Occipital lobe (tissue), 2 donors: Measurements from ENCODE around the gene JAZF1. TPM values are rescaled to one million over a fixed set of nuclear protein-coding genes. Genes with fewer than 3 reads are reported as not detected.
"Not testable (repeated sequence)": the region's sequence is repeated elsewhere in the genome, so short reads cannot be mapped to it uniquely, and the experiment has no call there.

ENCODE experiments used
- DNase-seq: peaks from one replicate; lab custom pipeline; 2025; lab: John Stamatoyannopoulos, UW
- total RNA-seq: library from RNA; depleted of rRNA; stranded (reverse); fragments of >200 nt; gene quantifications from one replicate; pipeline ENCODE4 v1.2.3, GENCODE V29; 2014

Gene JAZF1
- total RNA-seq, 1 donor from 2014 or later = 62.1 TPM

- no peak for DNase-seq
Observed at GRCh38 chr7:27873981-27874957, 306.3 kb downstream of the JAZF1 start.

GRCh38 chr7:27872356-27873275 lies 308.0 kb downstream of the JAZF1 start:
- DNase-seq = no peak

GRCh38 chr7:27871866-27872265 lies 308.7 kb downstream of the JAZF1 start:
- no peak for DNase-seq

- DNase-seq = no peak
Observed at GRCh38 chr7:27871086-27871485, 309.5 kb downstream of the JAZF1 start.

- no peak for DNase-seq
Observed at GRCh38 chr7:27870595-27870994, 310.0 kb downstream of the JAZF1 start.

GRCh38 chr7:27869056-27869455 lies 311.5 kb downstream of the JAZF1 start:
- no peak for DNase-seq

- DNase-seq = no peak
Observed at GRCh38 chr7:27868131-27868550, 312.5 kb downstream of the JAZF1 start.

- no peak for DNase-seq
Observed at GRCh38 chr7:27866828-27867672, 313.5 kb downstream of the JAZF1 start.

DNA sequence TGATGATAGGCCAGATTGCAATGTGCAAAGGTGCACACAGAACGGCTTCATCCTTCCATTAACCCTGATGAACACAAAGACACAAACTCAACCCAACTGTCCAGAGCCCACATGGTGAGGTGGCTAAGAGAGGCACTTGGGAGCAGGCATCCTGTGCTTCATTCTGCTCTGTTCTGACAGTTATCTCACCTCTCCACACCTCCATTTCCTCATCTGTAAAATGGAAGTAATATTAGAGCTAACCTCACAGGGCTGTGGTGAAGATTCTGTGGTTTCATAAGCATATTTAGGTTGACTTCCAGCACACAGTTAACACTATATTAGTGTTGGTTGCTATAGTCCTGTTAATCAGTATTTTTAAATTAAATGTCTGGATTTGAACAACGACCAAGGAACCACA lies 314.3 kb downstream of the JAZF1 start:
- no peak for DNase-seq

DNA sequence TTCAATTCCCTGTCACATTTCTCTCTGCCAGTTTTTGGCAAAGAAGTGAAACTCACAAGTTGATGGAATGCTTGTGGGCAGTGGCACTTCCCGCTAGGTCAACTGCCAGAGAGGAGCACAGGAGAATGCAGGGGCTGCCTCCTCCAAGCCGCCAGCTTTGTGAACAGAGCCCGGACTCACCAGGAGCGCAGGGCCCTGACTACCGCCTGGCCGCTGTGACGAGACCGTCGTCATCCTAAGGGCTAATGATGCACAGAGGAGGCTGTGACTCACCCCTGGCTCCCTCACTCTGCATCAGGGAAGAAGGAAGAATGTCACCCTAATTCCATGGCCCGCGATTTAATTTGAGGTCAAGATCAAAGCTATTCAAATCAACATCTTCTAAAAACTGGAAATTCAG lies 316.7 kb downstream of the JAZF1 start:
- DNase-seq = no peak

GRCh38 chr7:27861747-27862146 lies 318.8 kb downstream of the JAZF1 start:
- no peak for DNase-seq

- no peak for DNase-seq
Observed at GRCh38 chr7:27860800-27861199, 319.8 kb downstream of the JAZF1 start.

DNA sequence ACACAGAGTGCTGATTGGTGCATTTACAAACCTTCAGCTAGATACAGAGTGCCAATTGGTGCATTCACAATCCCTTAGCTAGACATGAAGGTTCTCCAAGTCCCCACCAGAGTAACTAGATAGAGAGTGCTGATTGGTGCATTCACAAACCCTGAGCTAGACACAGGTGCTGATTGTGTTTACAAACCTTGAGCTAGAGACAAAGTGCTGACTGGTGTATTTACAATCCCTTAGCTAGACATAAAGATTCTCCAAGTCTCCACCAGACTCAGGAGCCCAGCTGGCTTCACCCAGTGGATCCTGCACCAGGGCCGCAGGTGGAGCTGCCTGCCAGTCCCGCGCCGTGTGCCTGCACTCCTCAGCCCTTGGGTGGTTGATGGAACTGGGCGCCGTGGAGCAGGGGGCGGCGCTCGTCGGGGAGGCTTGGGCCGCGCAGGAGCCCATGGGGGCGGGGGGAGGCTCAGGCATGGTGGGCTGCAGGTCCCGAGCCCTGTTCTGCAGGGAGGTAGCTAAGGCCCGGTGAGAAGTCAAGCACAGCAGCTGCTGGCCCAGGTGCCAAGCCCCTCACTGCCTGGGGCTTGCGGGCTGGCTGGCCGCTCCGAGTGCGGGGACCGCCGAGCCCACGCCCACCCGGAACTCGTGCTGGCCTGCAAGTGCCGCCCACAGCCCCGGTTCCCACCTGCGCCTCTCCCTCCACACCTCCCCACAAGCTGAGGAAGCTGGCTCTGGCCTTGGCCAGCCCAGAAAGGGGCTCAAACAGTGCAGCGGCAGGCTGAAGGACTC lies 323.7 kb downstream of the JAZF1 start:
- not testable (repeated sequence) for DNase-seq

DNA sequence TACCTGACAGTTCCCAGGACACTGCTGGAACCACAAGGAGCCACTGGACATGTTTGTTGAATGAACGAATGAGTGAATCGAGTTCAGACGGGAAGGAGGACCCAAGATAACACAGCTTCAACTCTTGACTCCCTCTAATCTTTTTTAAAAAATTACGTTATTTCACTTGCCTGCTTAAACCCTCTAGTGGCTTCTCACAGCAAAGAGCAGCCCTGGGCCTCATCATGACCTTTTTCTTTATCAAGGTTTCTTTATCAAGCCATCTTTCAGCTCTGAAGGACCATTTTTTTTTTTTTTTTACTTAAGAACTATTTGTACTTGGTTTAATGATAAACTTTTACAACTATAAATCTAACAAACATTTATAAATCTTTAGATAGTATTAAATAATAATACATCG lies 330.1 kb downstream of the JAZF1 start:
- no peak for DNase-seq

GRCh38 chr7:27846388-27846787 lies 334.2 kb downstream of the JAZF1 start:
- no peak for DNase-seq

DNA sequence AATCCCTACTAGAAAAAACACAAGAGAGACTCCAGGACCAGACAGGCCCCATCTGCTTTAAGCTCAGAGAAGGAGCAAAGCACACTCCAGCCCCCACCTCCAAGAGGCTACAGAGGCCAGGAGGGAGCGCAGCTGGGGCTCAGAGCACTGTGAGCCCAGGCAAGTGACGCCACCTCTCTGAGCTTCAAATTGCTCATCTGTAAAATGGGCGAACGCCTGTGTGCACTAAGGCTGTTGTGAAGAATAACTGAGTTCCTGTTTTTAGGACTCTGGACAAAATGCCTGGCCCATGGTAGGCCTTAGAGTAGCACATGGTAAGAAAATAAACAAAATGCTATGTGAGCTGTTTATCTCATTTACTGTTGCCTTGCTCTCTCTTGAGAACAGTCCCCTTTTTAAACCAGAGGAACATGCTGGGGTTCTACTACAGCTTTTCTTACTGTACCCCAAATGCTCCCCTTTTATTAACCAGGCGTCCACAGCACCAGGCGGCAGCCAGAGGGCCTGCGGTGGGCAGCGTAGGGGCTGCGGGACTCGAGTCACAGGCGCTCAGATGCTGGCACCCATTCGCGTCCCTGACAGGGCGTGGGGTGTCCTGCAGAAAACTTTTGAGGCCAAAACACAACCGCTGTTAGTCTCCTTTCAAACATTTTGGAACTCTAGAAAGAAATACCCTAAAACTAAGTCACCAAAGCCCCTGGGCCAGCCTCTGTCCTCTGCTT lies 336.9 kb downstream of the JAZF1 start:
- DNase-seq = no peak

GRCh38 chr7:27842851-27843250 lies 337.7 kb downstream of the JAZF1 start:
- DNase-seq = no peak

DNA sequence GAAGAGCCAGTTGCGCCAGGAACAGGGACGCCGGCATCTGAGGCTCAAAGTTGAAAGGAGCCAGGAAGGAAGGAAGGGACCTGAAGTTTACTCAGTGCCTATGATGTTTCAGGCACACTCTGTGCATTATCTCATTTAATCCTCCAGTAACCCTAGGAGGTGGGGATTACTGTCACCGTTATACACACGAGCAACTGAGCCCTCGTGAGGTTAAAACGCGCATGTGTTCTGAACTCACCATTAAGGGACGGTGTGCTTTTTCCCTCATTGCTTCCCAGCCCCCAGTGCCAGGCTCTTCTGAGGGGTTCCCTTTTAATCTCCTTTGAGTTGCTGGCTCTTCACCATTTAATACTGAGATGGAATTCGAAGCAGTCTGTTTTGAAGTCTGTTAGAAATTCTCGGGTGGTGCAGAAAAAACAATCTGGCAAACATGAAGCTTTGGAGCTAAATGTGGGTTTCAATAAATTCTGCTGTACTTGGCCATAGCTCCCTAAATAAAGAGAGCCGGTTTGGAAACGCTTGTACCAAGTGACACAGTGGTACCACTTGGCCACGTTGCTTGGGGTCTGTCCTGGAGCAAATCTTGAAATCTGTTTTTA lies 338.4 kb downstream of the JAZF1 start:
- no peak for DNase-seq

GRCh38 chr7:27840760-27841364 lies 339.7 kb downstream of the JAZF1 start:
- no peak for DNase-seq
